ENCODE measurements around the gene WWOX.

GRCh38 chr16:78946556-78946955 lies 847.1 kb downstream of the WWOX start:
- TF ChIP-seq CTCF (IDR thresholded peaks at IDR 0.05; ENCODE audit: low read length) (no peak), EZH2 (optimal IDR thresholded peaks at IDR 0.05; ENCODE audit: low read depth, low read length) (no peak)

Measured in MM.1S (cell line).